Psoas muscle (tissue), 8 donors: ENCODE results near the gene NTHL1. TPM values are rescaled to one million over a fixed set of nuclear protein-coding genes. Genes with fewer than 3 reads are reported as not detected.

Experiments
- ATAC-seq, 4 donors: fragments of 200-7000 bp; cut with Tn5 transposase; one replicate each; pipeline ENCODE4 v1.9.1; 2020; ENCODE audit warnings: moderate library complexity in 3 of 4, mild to moderate bottlenecking in 2 of 4
- DNase-seq, 2 donors: peaks; one replicate each; pipeline ENCODE4 v3.0.0-alpha.2; 2020
- H3K27ac ChIP-seq: fragments of 200-600 bp; one replicate; pipeline ENCODE4 v1.8.0; 2022
- H3K27me3 ChIP-seq, 3 donors: fragments of 200-600 bp in 1 of 3; one replicate each; pipeline versions ENCODE4 v1.6.1 to v1.8.0; 2013 to 2022; ENCODE audit warnings: low read length in 2 of 3, mild to moderate bottlenecking in 2 of 3, moderate library complexity in 1 of 3; ENCODE audit not compliant: insufficient read depth in 3 of 3
- H3K36me3 ChIP-seq, 2 donors: fragments of 200-600 bp in 1 of 2; one replicate each; pipeline versions ENCODE4 v1.6.1 to v1.8.0; 2013 to 2022; ENCODE audit warnings: low read depth in 1 of 2, mild to moderate bottlenecking in 1 of 2, moderate library complexity in 1 of 2; ENCODE audit not compliant: insufficient read depth in 1 of 2
- H3K4me1 ChIP-seq: fragments of 200-600 bp; one replicate; pipeline ENCODE4 v1.8.0; 2022
- H3K4me3 ChIP-seq: fragments of 200-600 bp; one replicate; pipeline ENCODE4 v1.8.0; 2022; ENCODE audit warnings: mild to moderate bottlenecking
- H3K9me3 ChIP-seq: fragments of 200-600 bp; one replicate; pipeline ENCODE4 v1.8.0; 2022
- WGBS, 3 donors: extraction: QIAGEN DNeasy Blood & Tissue Kit; methylation state at CpG; one replicate each; pipeline versions ENCODE4 v1.1.6 to v1.1.7; 2013; 5-methylcytosine and 5-hydroxymethylcytosine counted together
- intact Hi-C, 2 donors: fragments of 100-400 bp; cut with DNase I; formaldehyde crosslinking; loops; one replicate each; pipeline versions ENCODE4 v1.11.0 to v1.14.2; 2022
- polyA plus RNA-seq, 3 donors: library from polyadenylated mRNA; stranded (reverse); fragments of 200-250 nt; gene quantifications; one replicate each; pipeline ENCODE4 v1.2.3, GENCODE V29; 2013
- total RNA-seq, 4 donors: library from RNA; stranded (reverse); fragmentation: NEBNext Ultra II Directional in 2 of 4; extraction: Animal tissue kit (Norgen Biotek cat#: 25700) in 2 of 4; gene quantifications; one replicate each; pipeline versions ENCODE4 v1.2.1 to v1.2.4, GENCODE V29; 2021 to 2023
- TF ChIP-seq, protein P1 (sequence below): fragments of 200-600 bp; IDR thresholded peaks from one replicate; pipeline ENCODE4 v1.8.0; 2022; ENCODE audit warnings: antibody characterized with exemption
- donor health status: healthy with polysubstance abuse.
- donor health status: DM: no; HTN: no; CAD: no; lungs with moderate emphysema.
- donor health status: Bipolar disorder and iron deficiency.
- donor health status: healthy.
- donor health status: DM: yes; HTN: yes; CAD: no.
- donor health status: DM: no; HTN: no; CAD: no.
- donor health status: DM: no; HTN: no; CAD: no.
- donor health status: DM: yes; HTN: yes; CAD: no.

Gene NTHL1
- total and polyA plus RNA-seq, 7 donors, result 3.1 to 17.7 (median 8.0) TPM

DNA sequence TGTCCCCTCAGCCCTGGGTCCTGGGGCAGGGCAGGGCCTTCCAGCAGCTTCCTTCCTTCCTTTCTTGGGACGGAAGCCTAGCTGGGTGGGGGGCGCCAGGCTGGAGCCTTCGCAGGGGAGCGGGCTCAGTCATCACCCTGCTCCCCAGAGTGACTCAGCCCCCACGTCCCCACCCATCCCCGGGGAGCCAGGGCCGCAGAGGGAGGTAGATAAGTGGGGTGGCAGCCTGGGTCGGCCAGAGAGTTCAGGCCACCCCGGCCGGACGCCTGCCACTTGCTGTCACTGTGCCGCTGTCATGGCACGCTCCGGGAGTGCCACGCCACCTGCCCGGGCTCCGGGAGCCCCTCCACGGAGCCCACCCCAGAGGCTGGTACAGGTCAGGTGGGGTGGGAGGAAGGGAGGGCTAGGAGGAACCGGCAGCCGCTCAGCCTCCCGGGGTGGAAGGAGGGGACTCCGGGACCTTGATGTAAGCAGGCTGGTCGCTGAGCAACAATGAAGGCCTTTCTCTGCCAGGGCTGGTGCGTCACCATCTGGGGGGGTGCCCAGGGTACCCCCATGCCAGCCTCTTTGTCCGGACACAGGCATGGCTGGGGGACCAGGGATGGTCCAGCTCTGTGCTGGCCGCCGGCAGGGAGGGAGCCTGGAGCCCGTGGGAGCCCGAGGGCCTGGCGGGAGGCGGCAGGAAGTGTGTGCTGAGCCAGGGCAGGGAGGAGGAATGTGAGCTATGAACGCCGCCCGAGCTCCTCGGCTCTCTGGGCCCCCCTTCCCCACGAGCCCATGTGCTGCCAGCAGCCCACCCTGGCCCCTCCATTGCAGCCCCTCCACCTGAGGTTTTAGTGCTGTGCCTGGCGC lies 14.4 kb downstream of the NTHL1 start:
- Histone ChIP-seq H3K4me1 (peaks cover under 1% of the 10 kb centered on the region), H3K27ac (peak overlapping the region; percentile 76), H3K36me3 (peaks cover 0 to 12% of the 10 kb centered on the region in 2 donors), H3K27me3 (no peaks in the 10 kb centered on the region), H3K9me3 (no peaks in the 10 kb centered on the region), H3K4me3 (peak overlapping the region; percentile 66)
- ATAC-seq (peak; percentile 23 to 53 (median 42)), DNase-seq (peak in 1 of 2 donors; percentile 61)
- TF ChIP-seq, protein P1, sequence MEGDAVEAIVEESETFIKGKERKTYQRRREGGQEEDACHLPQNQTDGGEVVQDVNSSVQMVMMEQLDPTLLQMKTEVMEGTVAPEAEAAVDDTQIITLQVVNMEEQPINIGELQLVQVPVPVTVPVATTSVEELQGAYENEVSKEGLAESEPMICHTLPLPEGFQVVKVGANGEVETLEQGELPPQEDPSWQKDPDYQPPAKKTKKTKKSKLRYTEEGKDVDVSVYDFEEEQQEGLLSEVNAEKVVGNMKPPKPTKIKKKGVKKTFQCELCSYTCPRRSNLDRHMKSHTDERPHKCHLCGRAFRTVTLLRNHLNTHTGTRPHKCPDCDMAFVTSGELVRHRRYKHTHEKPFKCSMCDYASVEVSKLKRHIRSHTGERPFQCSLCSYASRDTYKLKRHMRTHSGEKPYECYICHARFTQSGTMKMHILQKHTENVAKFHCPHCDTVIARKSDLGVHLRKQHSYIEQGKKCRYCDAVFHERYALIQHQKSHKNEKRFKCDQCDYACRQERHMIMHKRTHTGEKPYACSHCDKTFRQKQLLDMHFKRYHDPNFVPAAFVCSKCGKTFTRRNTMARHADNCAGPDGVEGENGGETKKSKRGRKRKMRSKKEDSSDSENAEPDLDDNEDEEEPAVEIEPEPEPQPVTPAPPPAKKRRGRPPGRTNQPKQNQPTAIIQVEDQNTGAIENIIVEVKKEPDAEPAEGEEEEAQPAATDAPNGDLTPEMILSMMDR, result no peak
- intact Hi-C loops, result no loop called here
- WGBS, 3 donors, result 37 to 43% (median 38%) methylated on average over 30 to 37 of the region's 37 CpGs

GRCh38 chr16:2032285-2033056 lies 15.2 kb downstream of the NTHL1 start:
- DNase-seq (no peak), ATAC-seq (peak; percentile 17 to 38 (median 26))
- peak overlapping the region; percentile 76 for H3K27ac ChIP-seq
- H3K27me3 ChIP-seq, result no peaks in the 10 kb centered on the region
- peak overlapping the region; percentile 66 for H3K4me3 ChIP-seq
- H3K36me3 ChIP-seq, result peaks cover 0 to 11% of the 10 kb centered on the region in 2 donors
- TF ChIP-seq, protein P1, result no peak
- H3K4me1 ChIP-seq, result peaks cover 8% of the 10 kb centered on the region
- H3K9me3 ChIP-seq, result no peaks in the 10 kb centered on the region
- intact Hi-C loops, result no loop called here
- WGBS, 3 donors, result 62 to 66% (median 64%) methylated on average over 7 to 15 of the region's 15 CpGs

DNA sequence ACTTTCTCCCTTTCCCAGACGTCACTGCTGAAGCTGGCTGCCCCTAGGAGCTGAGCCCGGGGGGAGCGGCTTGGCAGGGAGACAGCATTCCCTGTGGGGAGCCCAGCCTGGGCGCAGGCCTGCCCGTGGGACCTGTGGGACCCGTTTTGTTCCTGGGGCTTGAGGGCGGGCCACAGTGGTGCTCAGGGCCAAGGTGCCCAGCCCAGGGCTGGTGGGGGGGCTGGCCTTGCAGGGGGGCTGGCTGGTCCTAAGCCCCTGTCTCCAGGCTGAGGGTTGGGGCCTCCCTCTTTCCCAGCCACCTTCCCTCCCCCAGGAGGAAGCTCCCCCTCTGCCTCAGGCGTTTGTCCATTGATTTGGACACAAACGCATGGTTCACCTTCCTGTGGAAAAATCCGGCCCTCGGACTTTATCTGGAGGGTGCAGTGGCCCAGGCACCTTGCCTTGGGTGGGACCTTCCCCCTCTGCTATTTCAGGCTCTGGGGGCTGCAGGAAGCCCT lies 16.5 kb downstream of the NTHL1 start:
- peaks cover 0 to 5% of the 10 kb centered on the region in 2 donors for H3K36me3 ChIP-seq
- peak overlapping the region; percentile 76 for H3K27ac ChIP-seq
- peak overlapping the region; percentile 78 for H3K4me3 ChIP-seq
- intact Hi-C loops, result no loop called here
- TF ChIP-seq, protein P1, result no peak
- ATAC-seq, result peak in 3 of 4 donors; percentile 7 to 11 (median 11)
- H3K9me3 ChIP-seq, result no peaks in the 10 kb centered on the region
- WGBS, 3 donors, result 65 to 77% (median 71%) methylated on average over 10 to 11 of the region's 11 CpGs
- H3K4me1 ChIP-seq, result peaks cover 15% of the 10 kb centered on the region
- no peaks in the 10 kb centered on the region for H3K27me3 ChIP-seq
- DNase-seq, result peak; percentile 52 to 66

GRCh38 chr16:2030036-2030435 lies 17.6 kb downstream of the NTHL1 start:
- peaks cover 0 to 5% of the 10 kb centered on the region in 2 donors for H3K36me3 ChIP-seq
- peak overlapping the region; percentile 78 for H3K4me3 ChIP-seq
- H3K27ac ChIP-seq, result no peak overlapping the region
- no peak for ATAC-seq
- TF ChIP-seq, protein P1, result no peak
- intact Hi-C loops, result no loop called here
- no peak for DNase-seq
- 75 to 84% (median 75%) methylated on average over 11 of the region's 11 CpGs for WGBS, 3 donors
- no peaks in the 10 kb centered on the region for H3K9me3 ChIP-seq
- H3K4me1 ChIP-seq, result peaks cover 21% of the 10 kb centered on the region
- no peaks in the 10 kb centered on the region for H3K27me3 ChIP-seq
